H1 (cell line): Measurements from ENCODE around the gene FAM181A. TPM values are rescaled to one million over a fixed set of nuclear protein-coding genes. Genes with fewer than 3 reads are reported as not detected.

Experiments used
- EGR1 ChIP-seq: IDR thresholded peaks from 2 replicates; pipeline ENCODE4 v1.6.1; 2011; ENCODE audit warnings: low read depth, low read length, borderline replicate concordance
- polyA plus RNA-seq, 7 experiments: library from polyadenylated mRNA; depleted of rRNA in 3 of 7; stranded (reverse) in 5 of 7; unstranded in 2 of 7; fragments of >200 nt in 5 of 7; fragments of 200-250 nt in 2 of 7; gene quantifications; 1 replicate in 5 of 7; 2 replicates in 1 of 7; 4 replicates in 1 of 7; pipeline versions ENCODE4 v1.2.1 to v1.2.3, GENCODE V29; 2011 to 2013; ENCODE audit warnings: missing spikeins in 2 of 7, mixed read lengths in 2 of 7
- total RNA-seq: library from RNA; stranded (reverse); fragmentation: NEBNext Ultra II Directional; extraction: Animal tissue kit (Norgen Biotek cat#: 25700); gene quantifications from 2 replicates; pipeline ENCODE4 v1.2.1, GENCODE V29; 2021
- TF ChIP-seq, protein P1 (sequence below): fragments of 300-600 bp; sonication (generic); IDR thresholded peaks from 2 replicates; pipeline ENCODE4 v1.7.1; 2012; ENCODE audit warnings: low read length, moderate library complexity, mild to moderate bottlenecking, inconsistent platforms; ENCODE audit not compliant: insufficient replicate concordance

FAM181A gene
- total and polyA plus RNA-seq, 2 of the 8 experiments (the other 6 are each of a cell fraction or from before 2014, with no cell fraction given): not detected

DNA sequence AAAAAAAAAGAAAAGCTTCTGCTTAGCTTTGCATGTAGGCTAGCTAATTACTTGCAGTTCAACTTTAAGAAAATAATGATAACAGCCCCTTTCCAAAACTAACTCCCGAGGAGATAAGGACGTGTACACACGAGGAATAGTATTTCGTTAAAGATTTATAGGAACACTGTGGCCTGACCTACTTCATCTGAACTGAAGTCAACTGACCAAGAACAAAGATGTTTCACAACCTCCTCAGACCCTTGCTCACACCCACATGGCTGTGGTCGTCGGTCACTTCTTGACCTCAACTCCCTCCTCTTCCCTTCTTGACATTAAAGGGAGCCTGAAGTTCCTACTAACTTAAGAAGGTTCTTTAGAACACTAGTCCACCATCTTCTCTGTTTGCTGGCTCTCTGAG lies 25.3 kb upstream of the FAM181A start (continued):
- TF ChIP-seq, protein P1, sequence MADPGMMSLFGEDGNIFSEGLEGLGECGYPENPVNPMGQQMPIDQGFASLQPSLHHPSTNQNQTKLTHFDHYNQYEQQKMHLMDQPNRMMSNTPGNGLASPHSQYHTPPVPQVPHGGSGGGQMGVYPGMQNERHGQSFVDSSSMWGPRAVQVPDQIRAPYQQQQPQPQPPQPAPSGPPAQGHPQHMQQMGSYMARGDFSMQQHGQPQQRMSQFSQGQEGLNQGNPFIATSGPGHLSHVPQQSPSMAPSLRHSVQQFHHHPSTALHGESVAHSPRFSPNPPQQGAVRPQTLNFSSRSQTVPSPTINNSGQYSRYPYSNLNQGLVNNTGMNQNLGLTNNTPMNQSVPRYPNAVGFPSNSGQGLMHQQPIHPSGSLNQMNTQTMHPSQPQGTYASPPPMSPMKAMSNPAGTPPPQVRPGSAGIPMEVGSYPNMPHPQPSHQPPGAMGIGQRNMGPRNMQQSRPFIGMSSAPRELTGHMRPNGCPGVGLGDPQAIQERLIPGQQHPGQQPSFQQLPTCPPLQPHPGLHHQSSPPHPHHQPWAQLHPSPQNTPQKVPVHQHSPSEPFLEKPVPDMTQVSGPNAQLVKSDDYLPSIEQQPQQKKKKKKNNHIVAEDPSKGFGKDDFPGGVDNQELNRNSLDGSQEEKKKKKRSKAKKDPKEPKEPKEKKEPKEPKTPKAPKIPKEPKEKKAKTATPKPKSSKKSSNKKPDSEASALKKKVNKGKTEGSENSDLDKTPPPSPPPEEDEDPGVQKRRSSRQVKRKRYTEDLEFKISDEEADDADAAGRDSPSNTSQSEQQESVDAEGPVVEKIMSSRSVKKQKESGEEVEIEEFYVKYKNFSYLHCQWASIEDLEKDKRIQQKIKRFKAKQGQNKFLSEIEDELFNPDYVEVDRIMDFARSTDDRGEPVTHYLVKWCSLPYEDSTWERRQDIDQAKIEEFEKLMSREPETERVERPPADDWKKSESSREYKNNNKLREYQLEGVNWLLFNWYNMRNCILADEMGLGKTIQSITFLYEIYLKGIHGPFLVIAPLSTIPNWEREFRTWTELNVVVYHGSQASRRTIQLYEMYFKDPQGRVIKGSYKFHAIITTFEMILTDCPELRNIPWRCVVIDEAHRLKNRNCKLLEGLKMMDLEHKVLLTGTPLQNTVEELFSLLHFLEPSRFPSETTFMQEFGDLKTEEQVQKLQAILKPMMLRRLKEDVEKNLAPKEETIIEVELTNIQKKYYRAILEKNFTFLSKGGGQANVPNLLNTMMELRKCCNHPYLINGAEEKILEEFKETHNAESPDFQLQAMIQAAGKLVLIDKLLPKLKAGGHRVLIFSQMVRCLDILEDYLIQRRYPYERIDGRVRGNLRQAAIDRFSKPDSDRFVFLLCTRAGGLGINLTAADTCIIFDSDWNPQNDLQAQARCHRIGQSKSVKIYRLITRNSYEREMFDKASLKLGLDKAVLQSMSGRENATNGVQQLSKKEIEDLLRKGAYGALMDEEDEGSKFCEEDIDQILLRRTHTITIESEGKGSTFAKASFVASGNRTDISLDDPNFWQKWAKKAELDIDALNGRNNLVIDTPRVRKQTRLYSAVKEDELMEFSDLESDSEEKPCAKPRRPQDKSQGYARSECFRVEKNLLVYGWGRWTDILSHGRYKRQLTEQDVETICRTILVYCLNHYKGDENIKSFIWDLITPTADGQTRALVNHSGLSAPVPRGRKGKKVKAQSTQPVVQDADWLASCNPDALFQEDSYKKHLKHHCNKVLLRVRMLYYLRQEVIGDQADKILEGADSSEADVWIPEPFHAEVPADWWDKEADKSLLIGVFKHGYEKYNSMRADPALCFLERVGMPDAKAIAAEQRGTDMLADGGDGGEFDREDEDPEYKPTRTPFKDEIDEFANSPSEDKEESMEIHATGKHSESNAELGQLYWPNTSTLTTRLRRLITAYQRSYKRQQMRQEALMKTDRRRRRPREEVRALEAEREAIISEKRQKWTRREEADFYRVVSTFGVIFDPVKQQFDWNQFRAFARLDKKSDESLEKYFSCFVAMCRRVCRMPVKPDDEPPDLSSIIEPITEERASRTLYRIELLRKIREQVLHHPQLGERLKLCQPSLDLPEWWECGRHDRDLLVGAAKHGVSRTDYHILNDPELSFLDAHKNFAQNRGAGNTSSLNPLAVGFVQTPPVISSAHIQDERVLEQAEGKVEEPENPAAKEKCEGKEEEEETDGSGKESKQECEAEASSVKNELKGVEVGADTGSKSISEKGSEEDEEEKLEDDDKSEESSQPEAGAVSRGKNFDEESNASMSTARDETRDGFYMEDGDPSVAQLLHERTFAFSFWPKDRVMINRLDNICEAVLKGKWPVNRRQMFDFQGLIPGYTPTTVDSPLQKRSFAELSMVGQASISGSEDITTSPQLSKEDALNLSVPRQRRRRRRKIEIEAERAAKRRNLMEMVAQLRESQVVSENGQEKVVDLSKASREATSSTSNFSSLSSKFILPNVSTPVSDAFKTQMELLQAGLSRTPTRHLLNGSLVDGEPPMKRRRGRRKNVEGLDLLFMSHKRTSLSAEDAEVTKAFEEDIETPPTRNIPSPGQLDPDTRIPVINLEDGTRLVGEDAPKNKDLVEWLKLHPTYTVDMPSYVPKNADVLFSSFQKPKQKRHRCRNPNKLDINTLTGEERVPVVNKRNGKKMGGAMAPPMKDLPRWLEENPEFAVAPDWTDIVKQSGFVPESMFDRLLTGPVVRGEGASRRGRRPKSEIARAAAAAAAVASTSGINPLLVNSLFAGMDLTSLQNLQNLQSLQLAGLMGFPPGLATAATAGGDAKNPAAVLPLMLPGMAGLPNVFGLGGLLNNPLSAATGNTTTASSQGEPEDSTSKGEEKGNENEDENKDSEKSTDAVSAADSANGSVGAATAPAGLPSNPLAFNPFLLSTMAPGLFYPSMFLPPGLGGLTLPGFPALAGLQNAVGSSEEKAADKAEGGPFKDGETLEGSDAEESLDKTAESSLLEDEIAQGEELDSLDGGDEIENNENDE: no peak
- TF ChIP-seq EGR1: no peak
